HCT116 (cell line): ENCODE results near the gene RADIL. TPM values are rescaled to one million over a fixed set of nuclear protein-coding genes. Genes with fewer than 3 reads are reported as not detected.

Experiments
- ATAC-seq: fragments of 200-7000 bp; cut with Tn5 transposase; 2 replicates; pipeline ENCODE4 v1.9.1; 2020; ENCODE audit warnings: mild to moderate bottlenecking, moderate library complexity
- BruUV-seq: library from RNA; stranded (reverse); fragments of 400-500 nt; replicated peaks from 2 replicates; lab custom pipeline; 2021; lab: Mats Ljungman, UMichigan
- CTCF ChIA-PET: fragments of 300-600 bp; sonication (Branson Sonifier 250); formaldehyde crosslinking; loops from one replicate; lab custom pipeline; 2021; ENCODE audit warnings: antibody characterized with exemption; lab: Charles Lee
- POLR2A ChIA-PET: fragments of 300-600, 350-600 bp; sonication (Branson Sonifier 250); formaldehyde crosslinking; loops from one replicate; lab custom pipeline; 2021; ENCODE audit warnings: antibody characterized with exemption; lab: Charles Lee
- RAD21 ChIA-PET, 2 experiments: fragments of 300-600 bp; sonication (Branson Sonifier 250); formaldehyde crosslinking; loops; one replicate each; lab custom pipeline; 2023; ENCODE audit warnings: low total read pairs in 2 of 2; ENCODE audit not compliant: uncharacterized antibody in 2 of 2, unreplicated experiment in 2 of 2, low non-redundant PET in 1 of 2; lab: Charles Lee
- DNase-seq: peaks from one replicate; pipeline ENCODE4 v3.0.0-alpha.2; 2010; ENCODE audit warnings: low read depth, low spot score
- H2AFZ ChIP-seq: fragments of 200-600 bp; shearing (Covaris generic), sonication (generic); 2 replicates; pipeline ENCODE4 v1.6.1; 2017; ENCODE audit warnings: low read depth, mixed run types, mixed read lengths, antibody characterized with exemption, low read length; ENCODE audit not compliant: poor library complexity, severe bottlenecking
- H3K27ac ChIP-seq: 2 replicates; pipeline ENCODE4 v1.5.1; 2012; ENCODE audit warnings: low read depth, low read length
- H3K27me3 ChIP-seq: fragments of 200-600 bp; sonication (generic); 2 replicates; pipeline ENCODE4 v1.6.1; 2016; ENCODE audit warnings: mixed run types, low read length, mixed read lengths; ENCODE audit not compliant: insufficient read depth
- H3K36me3 ChIP-seq, 2 experiments: fragments of 200-500 bp in 1 of 2; fragments of 200-600 bp in 1 of 2; sonication (Bioruptor generic) in 1 of 2; sonication (generic) in 1 of 2; 2 replicates each; pipeline versions ENCODE4 v1.5.1 to v1.6.1; 2014 to 2016; ENCODE audit warnings: low read length in 2 of 2, inconsistent platforms in 1 of 2, mixed read lengths in 1 of 2, mixed run types in 1 of 2; ENCODE audit not compliant: insufficient read depth in 2 of 2, control insufficient read depth in 1 of 2
- H3K4me1 ChIP-seq, 2 experiments: fragments of 200-600 bp in 1 of 2; sonication (generic) in 1 of 2; 2 replicates each; pipeline versions ENCODE4 v1.5.1 to v1.6.1; 2012 to 2017; ENCODE audit warnings: low read length in 2 of 2, inconsistent platforms in 1 of 2, mild to moderate bottlenecking in 1 of 2, mixed read lengths in 1 of 2, mixed run types in 1 of 2, moderate library complexity in 1 of 2; ENCODE audit not compliant: insufficient read depth in 2 of 2, control insufficient read depth in 1 of 2
- H3K4me2 ChIP-seq: fragments of 200-600 bp; sonication (generic); 2 replicates; pipeline ENCODE4 v1.6.1; 2017; ENCODE audit warnings: mixed run types, low read length, mixed read lengths
- H3K4me3 ChIP-seq, 2 experiments: fragments of 200-600 bp in 1 of 2; sonication (generic) in 1 of 2; replicated peaks in 1 of 2; 2 replicates each; pipeline ENCODE4 v1.5.1; 2011 to 2016; ENCODE audit warnings: low read length in 2 of 2, control low read depth in 1 of 2, low read depth in 1 of 2, mild to moderate bottlenecking in 1 of 2, mixed read lengths in 1 of 2, mixed run types in 1 of 2
- H3K79me2 ChIP-seq: fragments of 200-600 bp; sonication (generic); 2 replicates; pipeline ENCODE4 v1.6.1; 2017; ENCODE audit warnings: mild to moderate bottlenecking, mixed run types, low read length, moderate library complexity, mixed read lengths; ENCODE audit not compliant: insufficient read depth
- H3K9ac ChIP-seq: fragments of 200-600 bp; sonication (generic); 2 replicates; pipeline ENCODE4 v1.6.1; 2016; ENCODE audit warnings: low read length, mixed read lengths
- H3K9me2 ChIP-seq: fragments of 200-600 bp; sonication (generic), shearing (Covaris generic); 2 replicates; pipeline ENCODE4 v1.6.1; 2017; ENCODE audit warnings: mixed run types, mild to moderate bottlenecking, moderate library complexity; ENCODE audit not compliant: insufficient read depth
- H3K9me3 ChIP-seq, 2 experiments: fragments of 200-500 bp in 1 of 2; fragments of 200-600 bp in 1 of 2; sonication (Bioruptor generic) in 1 of 2; sonication (generic) in 1 of 2; 2 replicates each; pipeline ENCODE4 v1.6.1; 2014 to 2017; ENCODE audit warnings: low read length in 2 of 2, mixed read lengths in 2 of 2, inconsistent platforms in 1 of 2, low read depth in 1 of 2, mild to moderate bottlenecking in 1 of 2, mixed run types in 1 of 2, moderate library complexity in 1 of 2; ENCODE audit not compliant: control insufficient read depth in 1 of 2, insufficient read depth in 1 of 2
- H4K20me1 ChIP-seq: fragments of 200-600 bp; sonication (generic), shearing (Covaris generic); 2 replicates; pipeline ENCODE4 v1.6.1; 2017; ENCODE audit warnings: mixed run types, mild to moderate bottlenecking, moderate library complexity; ENCODE audit not compliant: insufficient read depth
- ATF3 ChIP-seq: IDR thresholded peaks from 2 replicates; pipeline ENCODE4 v1.6.1; 2012
- FOSL1 ChIP-seq: IDR thresholded peaks from 2 replicates; pipeline ENCODE4 v1.6.1; 2012; ENCODE audit warnings: low read depth
- JUND ChIP-seq: IDR thresholded peaks from 2 replicates; pipeline ENCODE4 v1.6.1; 2012
- MAX ChIP-seq: IDR thresholded peaks from 2 replicates; pipeline ENCODE4 v1.6.1; 2012
- POLR2AphosphoS5 ChIP-seq: IDR thresholded peaks from 2 replicates; pipeline ENCODE4 v1.6.1; 2011; ENCODE audit warnings: mild to moderate bottlenecking, low read depth, low read length, moderate library complexity
- RAD21 ChIP-seq: IDR thresholded peaks from 2 replicates; pipeline ENCODE4 v1.6.1; 2012; ENCODE audit warnings: low read depth, mild to moderate bottlenecking
- SRF ChIP-seq: IDR thresholded peaks from 2 replicates; pipeline ENCODE4 v1.6.1; 2012; ENCODE audit warnings: low read depth
- TCF7L2 ChIP-seq: IDR thresholded peaks from 2 replicates; pipeline ENCODE4 v1.7.0; 2011; ENCODE audit warnings: borderline replicate concordance, inconsistent platforms; ENCODE audit not compliant: insufficient read depth, insufficient read length; ENCODE audit errors: extremely low read depth
- YY1 ChIP-seq: IDR thresholded peaks from 2 replicates; pipeline ENCODE4 v1.6.1; 2011; ENCODE audit warnings: low read length, low read depth, moderate library complexity, mild to moderate bottlenecking; ENCODE audit not compliant: insufficient replicate concordance; ENCODE audit errors: extremely low read depth
- ZBTB33 ChIP-seq: IDR thresholded peaks from 2 replicates; pipeline ENCODE4 v1.6.1; 2011; ENCODE audit warnings: mild to moderate bottlenecking, low read length, moderate library complexity; ENCODE audit not compliant: insufficient replicate concordance; ENCODE audit errors: extremely low read depth
- ZNF274 ChIP-seq: fragments of 200-500 bp; sonication (Bioruptor generic); IDR thresholded peaks from 2 replicates; pipeline ENCODE4 v1.6.1; 2014; ENCODE audit warnings: mild to moderate bottlenecking, low read depth, low read length, inconsistent platforms
- intact Hi-C: fragments of 100-400 bp; cut with micrococcal nuclease; formaldehyde crosslinking; loops from 2 replicates; pipeline ENCODE4 v1.10.0; 2022
- total RNA-seq: library from RNA; stranded (reverse); gene quantifications from one replicate; pipeline ENCODE4 v1.2.1, GENCODE V29; 2021; ENCODE audit not compliant: unreplicated experiment

RADIL gene
- total RNA-seq, 1 experiment from 2014 or later, result 5.3 TPM

GRCh38 chr7:4801839-4802231 lies 81.7 kb downstream of the RADIL start:
- H3K27ac ChIP-seq, result no peak overlapping the region
- POLR2A ChIA-PET, result no interaction called here
- intact Hi-C loops, result no loop called here
- no peaks in the 10 kb centered on the region for H3K4me1 ChIP-seq
- RAD21 ChIA-PET, result interaction anchor here in 1 of 2 experiments (0.7 kb wide), 1 partner anchor 314 kb away, joined by 5 read pairs; no protein-coding TSS in a partner anchor
- BruUV-seq, result no TSS peak
- TF ChIP-seq JUND, result no peak
- no peak for TF ChIP-seq ZNF274
- no peak for TF ChIP-seq TCF7L2
- TF ChIP-seq FOSL1, result no peak
- TF ChIP-seq SRF, result no peak
- no peak for TF ChIP-seq MAX
- TF ChIP-seq ZBTB33, result no peak
- no peak for TF ChIP-seq POLR2AphosphoS5
- no peak for TF ChIP-seq ATF3
- no peak for TF ChIP-seq RAD21
- no peak for TF ChIP-seq YY1
- no peaks in the 10 kb centered on the region for H4K20me1 ChIP-seq
- ATAC-seq (no peak), DNase-seq (no peak)
- H3K4me2 ChIP-seq, result no peak overlapping the region
- no peak overlapping the region for H2AFZ ChIP-seq
- H3K27me3 ChIP-seq, result no peaks in the 10 kb centered on the region
- H3K9me2 ChIP-seq, result no peaks in the 10 kb centered on the region
- H3K4me3 ChIP-seq, result no peak overlapping the region
- no peak overlapping the region for H3K9ac ChIP-seq
- no peaks in the 10 kb centered on the region for H3K9me3 ChIP-seq
- CTCF ChIA-PET, result no interaction called here
- no peaks in the 10 kb centered on the region for H3K36me3 ChIP-seq
- no peaks in the 10 kb centered on the region for H3K79me2 ChIP-seq
